ENCODE results near the gene GRM3.

DNA sequence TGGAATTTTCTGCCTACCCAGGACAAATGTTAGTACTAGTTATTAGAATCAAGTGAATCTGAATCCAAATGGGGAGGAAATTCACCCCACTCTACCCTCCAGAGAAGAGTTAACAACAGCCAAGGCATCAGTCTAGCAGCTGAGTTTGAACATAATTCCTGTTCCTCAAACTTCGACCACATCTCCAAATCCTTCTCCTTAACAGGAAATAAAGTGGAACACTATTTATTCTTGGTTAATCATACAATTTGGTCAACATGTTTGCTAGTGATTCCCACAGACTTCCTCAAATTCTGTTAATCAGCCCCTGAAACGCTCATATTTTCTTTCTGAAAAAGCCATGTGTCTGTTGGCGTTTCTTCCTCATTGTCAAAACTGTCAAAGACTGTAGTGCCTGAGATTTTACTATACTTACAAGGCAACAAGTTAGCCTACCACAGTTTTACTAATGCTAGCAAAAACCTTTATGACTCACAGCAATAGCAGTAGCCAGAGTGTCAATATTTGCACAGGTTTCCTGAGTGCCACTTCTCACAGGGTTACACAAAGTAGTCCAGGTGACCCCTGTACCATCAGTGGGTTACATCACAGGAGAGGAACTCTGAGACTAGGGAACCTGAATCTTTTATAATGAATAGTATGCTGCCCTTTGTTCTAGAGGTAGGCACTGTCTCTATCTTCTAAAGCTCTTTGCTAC is 202.9 kb downstream of the GRM3 start:
- TF ChIP-seq JUND (IDR thresholded peaks at IDR 0.05) (no peak), SIN3A (IDR thresholded peaks at IDR 0.05; ENCODE audit: borderline replicate concordance, low read depth, low read length) (no peak)

Measured in SK-N-SH (cell line).